ENCODE measurements around the gene PBX3.

PBX3 gene

DNA sequence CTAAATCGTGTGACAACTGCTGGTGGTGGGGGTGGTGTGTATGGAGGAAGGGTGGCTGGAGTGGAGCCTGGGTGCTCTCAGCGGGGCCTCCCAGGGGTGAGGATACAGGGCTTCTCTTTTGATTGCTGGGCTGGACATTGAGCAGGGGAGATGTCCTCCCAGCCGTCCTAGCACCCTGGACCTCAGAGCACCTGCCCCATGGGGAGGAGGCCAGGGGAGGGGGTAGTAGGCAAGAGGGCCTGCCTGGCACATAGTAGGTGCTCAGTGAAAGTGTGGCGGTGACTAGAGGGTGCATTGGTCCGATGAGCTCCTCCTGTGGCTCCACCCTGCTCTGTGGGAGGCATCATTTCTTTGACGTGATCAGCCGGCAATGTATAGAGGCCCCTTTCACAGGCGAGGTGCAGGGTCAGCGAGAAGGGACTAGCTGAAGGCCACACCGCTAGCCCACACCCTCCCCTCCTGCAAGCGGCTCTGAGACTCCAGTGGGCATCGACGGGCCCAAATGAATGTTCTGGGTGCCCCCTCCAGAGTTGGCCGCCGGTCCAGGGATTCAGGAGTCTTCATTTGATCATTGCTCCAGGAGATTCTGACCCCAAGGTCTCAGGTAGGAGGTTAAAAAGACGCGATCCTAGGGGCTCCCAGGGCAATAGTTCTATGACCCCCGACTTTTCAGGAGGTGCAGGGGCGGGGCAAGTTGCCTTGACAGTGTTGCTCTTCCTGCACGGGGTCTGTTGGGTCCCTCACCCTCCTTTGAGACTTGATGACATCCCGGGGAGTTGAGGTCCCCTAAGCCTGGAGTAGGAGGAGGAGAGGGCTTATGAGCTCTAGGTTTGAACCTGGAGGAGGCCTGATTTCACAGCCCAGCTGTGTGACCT lies 255.5 kb downstream of the PBX3 start:
- ATAC-seq (ENCODE audit: low read depth) (no peak), DNase-seq (ENCODE audit: low spot score in 2 of 2) (no peak)
- H3K27me3 Mint-ChIP-seq, result peaks cover 8% of the 10 kb centered on the region
- H3K27ac Mint-ChIP-seq, result no peak overlapping the region
- peaks cover 3% of the 10 kb centered on the region for H3K4me1 Mint-ChIP-seq
- H3K36me3 Mint-ChIP-seq, result no peaks in the 10 kb centered on the region
- no peak overlapping the region for H3K4me3 Mint-ChIP-seq
- H3K9me3 Mint-ChIP-seq, result no peaks in the 10 kb centered on the region

DNA sequence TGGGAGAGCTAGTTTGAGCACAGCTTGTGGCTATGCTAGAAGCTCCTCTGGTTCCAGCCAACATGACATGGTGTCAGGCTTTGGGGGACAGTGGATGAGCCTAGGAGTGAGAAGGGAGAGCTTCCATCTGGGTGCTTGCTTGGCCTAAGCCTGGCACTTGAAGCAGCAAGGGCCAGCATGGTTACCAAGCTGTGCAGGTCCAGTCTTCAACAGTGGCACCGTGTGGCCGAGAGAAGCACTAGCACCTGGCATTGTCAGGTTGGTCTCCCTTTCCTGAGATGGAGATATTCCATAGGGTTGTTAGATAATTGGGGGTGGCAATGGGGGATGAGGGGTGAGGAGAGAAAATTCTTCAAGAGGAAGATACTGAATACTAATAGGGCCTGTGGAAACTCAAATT lies 261.9 kb downstream of the PBX3 start:
- Mint-ChIP-seq H3K27ac (no peak overlapping the region), H3K4me1 (no peaks in the 10 kb centered on the region), H3K36me3 (peaks cover 5% of the 10 kb centered on the region), H3K9me3 (peaks cover 14% of the 10 kb centered on the region), H3K27me3 (peaks cover 9% of the 10 kb centered on the region), H3K4me3 (no peak overlapping the region)
- DNase-seq (ENCODE audit: low spot score in 2 of 2), result no peak
- no peak for ATAC-seq (ENCODE audit: low read depth)

- Mint-ChIP-seq H3K36me3 (no peaks in the 10 kb centered on the region), H3K4me3 (no peak overlapping the region), H3K4me1 (no peaks in the 10 kb centered on the region), H3K9me3 (no peaks in the 10 kb centered on the region), H3K27ac (no peak overlapping the region), H3K27me3 (peaks cover 10% of the 10 kb centered on the region)
- no peak for DNase-seq (ENCODE audit: low spot score in 2 of 2)
- no peak for ATAC-seq (ENCODE audit: low read depth)
Measured at GRCh38 chr9:126014726-126015125, 267.6 kb downstream of the PBX3 start.

GRCh38 chr9:126015424-126015823 lies 268.3 kb downstream of the PBX3 start:
- Mint-ChIP-seq H3K27ac (no peak overlapping the region), H3K4me1 (no peaks in the 10 kb centered on the region), H3K9me3 (no peaks in the 10 kb centered on the region), H3K27me3 (peaks cover 10% of the 10 kb centered on the region), H3K36me3 (no peaks in the 10 kb centered on the region), H3K4me3 (no peak overlapping the region)
- ATAC-seq (ENCODE audit: low read depth), result no peak
- no peak for DNase-seq (ENCODE audit: low spot score in 2 of 2)

GRCh38 chr9:126016579-126017290 lies 269.6 kb downstream of the PBX3 start:
- H3K4me1 Mint-ChIP-seq, result no peaks in the 10 kb centered on the region
- no peaks in the 10 kb centered on the region for H3K9me3 Mint-ChIP-seq
- no peak overlapping the region for H3K27ac Mint-ChIP-seq
- ATAC-seq (ENCODE audit: low read depth) (no peak), DNase-seq (ENCODE audit: low spot score in 2 of 2) (no peak)
- H3K36me3 Mint-ChIP-seq, result no peaks in the 10 kb centered on the region
- no peak overlapping the region for H3K4me3 Mint-ChIP-seq
- peaks cover 12% of the 10 kb centered on the region for H3K27me3 Mint-ChIP-seq

All from memory B cell (primary cell).